ENCODE measurements around the gene BRWD1. TPM values are rescaled to one million over a fixed set of nuclear protein-coding genes. Genes with fewer than 3 reads are reported as not detected.

Gene BRWD1
- total RNA-seq, 1 donor = 71.3 TPM

DNA sequence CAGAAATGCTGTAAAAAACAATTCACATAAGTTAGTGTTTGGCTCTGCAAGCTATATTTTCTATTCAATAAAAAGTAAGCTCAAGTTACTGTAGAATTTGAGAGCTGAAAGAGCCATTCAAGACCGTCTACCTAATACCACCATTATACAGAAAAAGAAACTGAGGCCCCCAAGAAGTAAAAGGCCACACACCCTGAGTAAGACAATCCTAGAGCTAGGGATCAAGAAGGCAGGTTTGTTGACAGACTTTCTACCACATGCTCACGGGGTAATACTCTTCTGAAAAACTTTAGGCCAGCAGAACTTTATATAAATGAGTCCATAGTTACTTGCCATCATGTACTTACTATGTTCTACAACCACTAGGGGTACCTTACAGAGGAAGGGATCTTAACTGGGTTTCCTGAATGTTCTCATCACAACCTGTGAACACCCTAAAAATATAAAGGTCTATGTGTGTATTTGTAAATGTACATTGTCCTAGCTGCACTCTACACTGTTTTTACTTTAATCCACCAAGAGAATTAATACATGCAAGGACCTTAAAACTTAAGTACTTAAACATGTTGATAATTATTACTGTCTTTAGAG, 132.9 kb downstream of the BRWD1 start:
- no peaks in the 10 kb centered on the region for H3K27me3 ChIP-seq (ENCODE audit: insufficient read depth, low read length)
- peaks cover 27% of the 10 kb centered on the region for H3K36me3 ChIP-seq (ENCODE audit: insufficient read depth, low read length)
- TF ChIP-seq, protein P1, sequence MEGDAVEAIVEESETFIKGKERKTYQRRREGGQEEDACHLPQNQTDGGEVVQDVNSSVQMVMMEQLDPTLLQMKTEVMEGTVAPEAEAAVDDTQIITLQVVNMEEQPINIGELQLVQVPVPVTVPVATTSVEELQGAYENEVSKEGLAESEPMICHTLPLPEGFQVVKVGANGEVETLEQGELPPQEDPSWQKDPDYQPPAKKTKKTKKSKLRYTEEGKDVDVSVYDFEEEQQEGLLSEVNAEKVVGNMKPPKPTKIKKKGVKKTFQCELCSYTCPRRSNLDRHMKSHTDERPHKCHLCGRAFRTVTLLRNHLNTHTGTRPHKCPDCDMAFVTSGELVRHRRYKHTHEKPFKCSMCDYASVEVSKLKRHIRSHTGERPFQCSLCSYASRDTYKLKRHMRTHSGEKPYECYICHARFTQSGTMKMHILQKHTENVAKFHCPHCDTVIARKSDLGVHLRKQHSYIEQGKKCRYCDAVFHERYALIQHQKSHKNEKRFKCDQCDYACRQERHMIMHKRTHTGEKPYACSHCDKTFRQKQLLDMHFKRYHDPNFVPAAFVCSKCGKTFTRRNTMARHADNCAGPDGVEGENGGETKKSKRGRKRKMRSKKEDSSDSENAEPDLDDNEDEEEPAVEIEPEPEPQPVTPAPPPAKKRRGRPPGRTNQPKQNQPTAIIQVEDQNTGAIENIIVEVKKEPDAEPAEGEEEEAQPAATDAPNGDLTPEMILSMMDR (IDR thresholded peaks at IDR 0.05; ENCODE audit: extremely low read depth, low read depth, low read length) = peak; percentile 41
- no peak overlapping the region for H3K27ac ChIP-seq (ENCODE audit: low read depth, low read length)
- no peak overlapping the region for H3K4me2 ChIP-seq (ENCODE audit: insufficient read depth, low read length)
- H2AFZ ChIP-seq (ENCODE audit: low read length) = no peak overlapping the region
- no peaks in the 10 kb centered on the region for H3K9me3 ChIP-seq (ENCODE audit: low read depth, low read length)
- H3K4me1 ChIP-seq (ENCODE audit: insufficient read depth, low read length) = peaks cover 18% of the 10 kb centered on the region
- DNase-seq (ENCODE audit: insufficient read length, low spot score, missing footprints) = peak; percentile 59
- no peak overlapping the region for H3K4me3 ChIP-seq (ENCODE audit: insufficient read depth, low read length)
- H4K20me1 ChIP-seq (ENCODE audit: insufficient read depth, low read length) = peaks cover 4% of the 10 kb centered on the region
- H3K79me2 ChIP-seq (ENCODE audit: insufficient read depth, low read length) = peaks cover 48% of the 10 kb centered on the region

DNA sequence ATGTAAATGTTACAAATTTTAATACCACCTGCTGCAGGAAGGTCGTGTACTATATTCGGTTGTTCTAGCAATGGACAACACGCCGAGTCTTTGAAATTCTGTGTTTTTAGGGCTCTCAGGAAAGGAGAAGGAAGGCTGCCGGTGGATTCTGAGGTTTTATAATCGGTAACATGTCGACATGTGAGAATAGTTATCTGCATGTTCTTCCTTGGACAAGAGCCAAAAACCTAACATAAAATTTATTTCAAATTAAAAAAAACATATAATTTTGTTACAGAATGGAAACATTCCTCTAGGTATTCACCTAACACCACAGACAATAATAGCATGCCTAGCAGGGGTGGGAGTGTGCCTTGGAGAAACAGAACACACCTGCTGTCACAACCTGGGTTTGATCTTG, 135.0 kb downstream of the BRWD1 start:
- no peaks in the 10 kb centered on the region for H3K27me3 ChIP-seq (ENCODE audit: insufficient read depth, low read length)
- H2AFZ ChIP-seq (ENCODE audit: low read length) = no peak overlapping the region
- H3K79me2 ChIP-seq (ENCODE audit: insufficient read depth, low read length) = peaks cover 48% of the 10 kb centered on the region
- peaks cover 10% of the 10 kb centered on the region for H3K4me1 ChIP-seq (ENCODE audit: insufficient read depth, low read length)
- H3K9me3 ChIP-seq (ENCODE audit: low read depth, low read length) = no peaks in the 10 kb centered on the region
- peaks cover 43% of the 10 kb centered on the region for H3K36me3 ChIP-seq (ENCODE audit: insufficient read depth, low read length)
- DNase-seq (ENCODE audit: insufficient read length, low spot score, missing footprints) = no peak
- no peak overlapping the region for H3K27ac ChIP-seq (ENCODE audit: low read depth, low read length)
- peaks cover 4% of the 10 kb centered on the region for H4K20me1 ChIP-seq (ENCODE audit: insufficient read depth, low read length)
- H3K4me2 ChIP-seq (ENCODE audit: insufficient read depth, low read length) = no peak overlapping the region
- H3K4me3 ChIP-seq (ENCODE audit: insufficient read depth, low read length) = no peak overlapping the region
- TF ChIP-seq, protein P1 (IDR thresholded peaks at IDR 0.05; ENCODE audit: extremely low read depth, low read depth, low read length) = no peak

DNA sequence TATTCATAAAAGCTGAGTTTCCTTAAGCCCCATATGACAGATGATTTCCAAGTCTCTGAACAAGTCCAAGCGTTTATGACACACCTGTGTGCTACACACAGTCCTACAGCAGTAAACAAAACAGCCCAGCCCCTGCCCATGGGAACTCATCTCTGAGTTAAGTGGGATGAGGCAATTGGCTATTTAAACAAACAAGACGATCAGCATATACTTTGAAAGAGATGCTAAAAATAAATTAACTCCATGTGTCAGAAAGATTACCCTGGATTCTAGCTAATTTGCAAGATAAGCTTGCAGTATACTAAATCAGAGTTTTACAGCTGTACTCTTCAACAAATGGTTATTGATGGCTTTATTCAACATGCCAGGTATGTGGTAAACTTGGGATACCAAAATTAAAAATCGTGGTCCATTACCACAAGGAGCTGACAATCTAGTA, 137.1 kb downstream of the BRWD1 start:
- Histone ChIP-seq H3K4me2 (ENCODE audit: insufficient read depth, low read length) (no peak overlapping the region), H3K4me3 (ENCODE audit: insufficient read depth, low read length) (no peak overlapping the region), H3K79me2 (ENCODE audit: insufficient read depth, low read length) (peaks cover 29% of the 10 kb centered on the region), H3K27me3 (ENCODE audit: insufficient read depth, low read length) (no peaks in the 10 kb centered on the region), H3K36me3 (ENCODE audit: insufficient read depth, low read length) (peaks cover 57% of the 10 kb centered on the region), H4K20me1 (ENCODE audit: insufficient read depth, low read length) (no peaks in the 10 kb centered on the region), H3K9me3 (ENCODE audit: low read depth, low read length) (no peaks in the 10 kb centered on the region), H3K4me1 (ENCODE audit: insufficient read depth, low read length) (no peaks in the 10 kb centered on the region), H2AFZ (ENCODE audit: low read length) (no peak overlapping the region), H3K27ac (ENCODE audit: low read depth, low read length) (no peak overlapping the region)
- TF ChIP-seq, protein P1 (IDR thresholded peaks at IDR 0.05; ENCODE audit: extremely low read depth, low read depth, low read length) = no peak
- DNase-seq (ENCODE audit: insufficient read length, low spot score, missing footprints) = no peak

DNA sequence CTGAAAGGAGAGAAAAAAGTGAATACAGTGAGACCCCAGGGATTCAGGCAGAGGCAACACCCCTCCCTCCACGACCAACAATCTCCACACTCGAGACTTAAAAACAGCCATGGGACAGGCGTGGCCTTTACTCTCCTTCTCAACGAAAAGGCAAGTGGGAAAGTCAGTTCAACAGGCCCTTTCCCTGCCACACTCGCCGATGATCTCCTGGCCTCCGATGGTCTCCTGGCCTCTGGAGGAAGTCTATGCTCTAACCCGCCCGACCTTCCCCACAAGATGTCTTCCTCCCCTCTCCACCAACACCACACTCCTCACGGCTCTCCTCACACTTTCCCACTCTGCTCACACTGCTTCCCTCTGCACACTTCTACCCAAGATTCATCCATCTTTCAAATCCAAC, 137.8 kb downstream of the BRWD1 start:
- no peaks in the 10 kb centered on the region for H3K9me3 ChIP-seq (ENCODE audit: low read depth, low read length)
- H2AFZ ChIP-seq (ENCODE audit: low read length) = no peak overlapping the region
- no peak for DNase-seq (ENCODE audit: insufficient read length, low spot score, missing footprints)
- peaks cover 61% of the 10 kb centered on the region for H3K36me3 ChIP-seq (ENCODE audit: insufficient read depth, low read length)
- peaks cover 22% of the 10 kb centered on the region for H3K79me2 ChIP-seq (ENCODE audit: insufficient read depth, low read length)
- H3K27ac ChIP-seq (ENCODE audit: low read depth, low read length) = no peak overlapping the region
- no peak overlapping the region for H3K4me3 ChIP-seq (ENCODE audit: insufficient read depth, low read length)
- H3K4me2 ChIP-seq (ENCODE audit: insufficient read depth, low read length) = no peak overlapping the region
- TF ChIP-seq, protein P1 (IDR thresholded peaks at IDR 0.05; ENCODE audit: extremely low read depth, low read depth, low read length) = no peak
- no peaks in the 10 kb centered on the region for H3K4me1 ChIP-seq (ENCODE audit: insufficient read depth, low read length)
- H4K20me1 ChIP-seq (ENCODE audit: insufficient read depth, low read length) = no peaks in the 10 kb centered on the region
- no peaks in the 10 kb centered on the region for H3K27me3 ChIP-seq (ENCODE audit: insufficient read depth, low read length)
